Heart left ventricle (tissue), 16 donors: ENCODE data around the gene MDP1. TPM values are rescaled to one million over a fixed set of nuclear protein-coding genes. Genes with fewer than 3 reads are reported as not detected.
A peak's percentile ranks its signal among the peaks of the same experiment; 100 is the strongest.

Experiments used
- ATAC-seq, 4 donors: fragments of 200-7000 bp; cut with Tn5 transposase; one replicate each; pipeline ENCODE4 v1.9.1; 2020 to 2022; ENCODE audit warnings: moderate library complexity in 4 of 4, mild to moderate bottlenecking in 3 of 4, moderate number of reproducible peaks in 1 of 4
- DNase-seq, 5 donors: peaks; one replicate each; pipeline ENCODE4 v3.0.0-alpha.2; 2020
- H3K27ac ChIP-seq, 12 donors: fragments of 200-600 bp; sonication (generic) in 4 of 12; one replicate each; pipeline versions ENCODE4 v1.5.0 to v1.8.0; 2016 to 2022; ENCODE audit warnings: mild to moderate bottlenecking in 2 of 12
- H3K27me3 ChIP-seq, 9 donors: fragments of 200-600 bp; sonication (generic) in 2 of 9; one replicate each; pipeline versions ENCODE4 v1.5.1 to v1.8.0; 2016 to 2022; ENCODE audit warnings: mild to moderate bottlenecking in 3 of 9
- H3K36me3 ChIP-seq, 9 donors: fragments of 200-600 bp; sonication (generic) in 2 of 9; one replicate each; pipeline versions ENCODE4 v1.5.0 to v1.8.0; 2018 to 2022; ENCODE audit warnings: mild to moderate bottlenecking in 2 of 9
- H3K4me1 ChIP-seq, 12 donors: fragments of 200-600 bp; sonication (generic) in 4 of 12; one replicate each; pipeline versions ENCODE4 v1.5.0 to v1.8.0; 2016 to 2022; ENCODE audit warnings: mild to moderate bottlenecking in 3 of 12
- H3K4me3 ChIP-seq, 12 donors: fragments of 200-600 bp; sonication (generic) in 4 of 12; one replicate each; pipeline versions ENCODE4 v1.5.0 to v1.8.0; 2017 to 2022; ENCODE audit warnings: mild to moderate bottlenecking in 9 of 12, moderate library complexity in 4 of 12
- H3K9me3 ChIP-seq, 12 donors: fragments of 200-600 bp; sonication (generic) in 4 of 12; one replicate each; pipeline versions ENCODE4 v1.5.0 to v1.8.0; 2016 to 2022; ENCODE audit warnings: mild to moderate bottlenecking in 1 of 12
- POLR2A ChIP-seq, 2 donors: fragments of 450-650 bp; IDR thresholded peaks; one replicate each; pipeline ENCODE4 v1.6.1; 2017; ENCODE audit warnings: antibody characterized with exemption in 2 of 2, mild to moderate bottlenecking in 2 of 2, moderate library complexity in 2 of 2
- WGBS, 4 donors: extraction: QIAGEN DNeasy Blood & Tissue Kit in 2 of 4; methylation state at CpG; one replicate each; pipeline versions ENCODE4 v1.1.5 to v1.1.7; 2013 to 2018; 5-methylcytosine and 5-hydroxymethylcytosine counted together
- intact Hi-C, 10 donors: fragments of 100-400 bp; cut with DNase I; formaldehyde crosslinking; loops; one replicate each; pipeline versions ENCODE4 v1.11.1 to v1.14.2; 2022
- polyA plus RNA-seq, 2 donors: library from polyadenylated mRNA; stranded (reverse); fragments of 200-250 nt; gene quantifications; one replicate each; pipeline ENCODE4 v1.2.3, GENCODE V29; 2013
- total RNA-seq, 9 donors: library from RNA; depleted of rRNA in 2 of 9; stranded (reverse); fragments of >200 nt in 2 of 9; fragmentation: NEBNext Ultra II Directional in 3 of 9; extraction: Animal tissue kit (Norgen Biotek cat#: 25700) in 3 of 9; gene quantifications; one replicate each; pipeline versions ENCODE4 v1.1.0 to v1.2.4, GENCODE V29; 2016 to 2023
- TF ChIP-seq, protein P1 (sequence below), 12 donors: fragments of 200-600 bp; sonication (generic) in 4 of 12; IDR thresholded peaks; one replicate each; pipeline versions ENCODE4 v1.5.0 to v1.8.0; 2018 to 2022; ENCODE audit warnings: antibody characterized with exemption in 12 of 12, mild to moderate bottlenecking in 5 of 12
- donor health status: ischemic (EF 13 %, LVEDD 7.1; RV severe dilation, severe dysfunction).
- donor health status: healthy with polysubstance abuse.
- donor health status: DM: no; HTN: yes; CAD: no.
- donor health status: DM: no; HTN: no; CAD: no.
- donor health status: ischemic (EF 25% LVEDD 6.9; RV normal size, moderate dysfunction).
- donor health status: ischemic (EF 25% LVEDD 5.7; RV mildly dilated, moderate dysfunction).
- donor health status: healthy.
- donor health status: DM: yes; HTN: yes; CAD: no.
- donor health status: ischemic (EF 35%, LVEDD 5.7; RV mildly dilated, moderate dysfunction).
- donor health status: nonischemic (EF 11% LVEDD 7.7; RV severe dilation, severe dysfunction).
- donor health status: DM: yes; HTN: yes; CAD: no.
- donor health status: PGD.
- donor health status: ischemic (EF 29% LVEDD 5.4; RV normal size, mild dysfunction).
- donor health status: nonischemic (EF 23%, LVEDD 6.1; RV moderate dilation, normal function).

The MDP1 gene
- total and polyA plus RNA-seq, 11 donors: 12.8 to 26.5 (median 16.1) TPM

DNA sequence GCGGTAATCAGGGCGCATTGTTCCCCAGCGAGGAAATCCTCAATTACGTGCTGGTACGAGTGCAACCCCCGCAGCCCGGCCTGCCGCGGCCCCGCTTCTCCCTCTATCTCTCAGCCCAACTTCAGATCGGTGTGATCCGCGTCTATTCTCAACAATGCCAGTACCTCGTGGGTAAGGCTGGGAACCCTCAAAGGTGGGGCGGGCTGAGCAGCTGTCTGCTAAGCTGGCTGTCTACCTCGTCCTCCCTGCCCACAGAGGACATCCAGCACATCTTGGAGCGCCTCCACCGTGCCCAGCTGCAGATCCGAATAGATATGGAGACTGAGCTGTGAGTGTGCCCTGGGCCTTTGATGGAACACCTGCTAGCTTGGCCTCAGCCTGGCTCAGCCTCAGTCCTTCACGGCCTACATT lies 43.0 kb downstream of the MDP1 start:
- H3K4me3 ChIP-seq: peak overlapping the region in 2 of 12 donors; percentile 47 to 52
- intact Hi-C loops: no loop called here
- peaks cover 0 to 71% (median 45%) of the 10 kb centered on the region in 9 donors for H3K36me3 ChIP-seq
- ATAC-seq (no peak), DNase-seq (peak in 1 of 5 donors; percentile 58)
- no peaks in the 10 kb centered on the region for H3K9me3 ChIP-seq
- no peaks in the 10 kb centered on the region for H3K27me3 ChIP-seq
- peaks cover 0 to 21% (median 7%) of the 10 kb centered on the region in 12 donors for H3K4me1 ChIP-seq
- H3K27ac ChIP-seq: no peak overlapping the region
- WGBS, 4 donors: 67 to 90% (median 80%) methylated on average over 19 to 20 of the region's 20 CpGs
- TF ChIP-seq, protein P1, sequence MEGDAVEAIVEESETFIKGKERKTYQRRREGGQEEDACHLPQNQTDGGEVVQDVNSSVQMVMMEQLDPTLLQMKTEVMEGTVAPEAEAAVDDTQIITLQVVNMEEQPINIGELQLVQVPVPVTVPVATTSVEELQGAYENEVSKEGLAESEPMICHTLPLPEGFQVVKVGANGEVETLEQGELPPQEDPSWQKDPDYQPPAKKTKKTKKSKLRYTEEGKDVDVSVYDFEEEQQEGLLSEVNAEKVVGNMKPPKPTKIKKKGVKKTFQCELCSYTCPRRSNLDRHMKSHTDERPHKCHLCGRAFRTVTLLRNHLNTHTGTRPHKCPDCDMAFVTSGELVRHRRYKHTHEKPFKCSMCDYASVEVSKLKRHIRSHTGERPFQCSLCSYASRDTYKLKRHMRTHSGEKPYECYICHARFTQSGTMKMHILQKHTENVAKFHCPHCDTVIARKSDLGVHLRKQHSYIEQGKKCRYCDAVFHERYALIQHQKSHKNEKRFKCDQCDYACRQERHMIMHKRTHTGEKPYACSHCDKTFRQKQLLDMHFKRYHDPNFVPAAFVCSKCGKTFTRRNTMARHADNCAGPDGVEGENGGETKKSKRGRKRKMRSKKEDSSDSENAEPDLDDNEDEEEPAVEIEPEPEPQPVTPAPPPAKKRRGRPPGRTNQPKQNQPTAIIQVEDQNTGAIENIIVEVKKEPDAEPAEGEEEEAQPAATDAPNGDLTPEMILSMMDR (IDR thresholded peaks at IDR 0.05): no peak
- TF ChIP-seq POLR2A (IDR thresholded peaks at IDR 0.05): no peak

DNA sequence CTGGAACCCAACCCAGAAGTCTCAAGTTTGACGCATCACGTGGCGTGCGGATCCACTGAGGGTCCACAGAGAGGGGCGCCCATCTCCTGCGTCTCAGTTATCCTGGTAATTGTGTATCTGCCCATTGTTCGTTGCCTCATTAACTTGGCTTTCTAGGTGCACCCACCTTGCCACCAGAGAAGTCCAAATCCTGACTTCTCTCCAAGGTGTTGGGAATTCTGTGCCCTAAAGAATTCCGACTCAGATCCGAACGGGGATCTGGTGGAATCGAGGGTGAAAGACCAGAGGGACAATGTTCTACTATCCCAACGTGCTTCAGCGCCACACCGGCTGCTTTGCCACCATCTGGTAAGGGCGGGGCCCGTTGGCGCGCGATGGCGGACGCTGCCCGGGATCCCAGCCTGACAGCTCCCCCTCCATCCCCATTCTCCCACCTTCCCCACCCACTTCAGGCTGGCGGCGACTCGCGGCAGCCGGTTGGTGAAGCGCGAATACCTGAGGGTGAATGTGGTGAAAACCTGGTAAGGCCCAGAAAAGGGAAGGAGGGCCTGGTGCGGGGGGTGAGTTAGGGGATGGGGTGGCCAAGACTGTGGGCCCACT lies 43.5 kb downstream of the MDP1 start:
- intact Hi-C loops: no loop called here
- TF ChIP-seq, protein P1 (IDR thresholded peaks at IDR 0.05): no peak
- H3K36me3 ChIP-seq: peaks cover 0 to 71% (median 45%) of the 10 kb centered on the region in 9 donors
- peak in 1 of 5 donors; percentile 64 for DNase-seq
- H3K4me3 ChIP-seq: peak overlapping the region in 11 of 12 donors; percentile 1 to 52 (median 33)
- H3K9me3 ChIP-seq: no peaks in the 10 kb centered on the region
- H3K4me1 ChIP-seq: peaks cover 0 to 26% (median 7%) of the 10 kb centered on the region in 12 donors
- WGBS, 4 donors: 32 to 61% (median 50%) methylated on average over 23 to 30 of the region's 30 CpGs
- no peaks in the 10 kb centered on the region for H3K27me3 ChIP-seq
- peak in 1 of 4 donors; percentile 3 for ATAC-seq
- peak overlapping the region in 2 of 12 donors; percentile 37 to 42 for H3K27ac ChIP-seq

DNA sequence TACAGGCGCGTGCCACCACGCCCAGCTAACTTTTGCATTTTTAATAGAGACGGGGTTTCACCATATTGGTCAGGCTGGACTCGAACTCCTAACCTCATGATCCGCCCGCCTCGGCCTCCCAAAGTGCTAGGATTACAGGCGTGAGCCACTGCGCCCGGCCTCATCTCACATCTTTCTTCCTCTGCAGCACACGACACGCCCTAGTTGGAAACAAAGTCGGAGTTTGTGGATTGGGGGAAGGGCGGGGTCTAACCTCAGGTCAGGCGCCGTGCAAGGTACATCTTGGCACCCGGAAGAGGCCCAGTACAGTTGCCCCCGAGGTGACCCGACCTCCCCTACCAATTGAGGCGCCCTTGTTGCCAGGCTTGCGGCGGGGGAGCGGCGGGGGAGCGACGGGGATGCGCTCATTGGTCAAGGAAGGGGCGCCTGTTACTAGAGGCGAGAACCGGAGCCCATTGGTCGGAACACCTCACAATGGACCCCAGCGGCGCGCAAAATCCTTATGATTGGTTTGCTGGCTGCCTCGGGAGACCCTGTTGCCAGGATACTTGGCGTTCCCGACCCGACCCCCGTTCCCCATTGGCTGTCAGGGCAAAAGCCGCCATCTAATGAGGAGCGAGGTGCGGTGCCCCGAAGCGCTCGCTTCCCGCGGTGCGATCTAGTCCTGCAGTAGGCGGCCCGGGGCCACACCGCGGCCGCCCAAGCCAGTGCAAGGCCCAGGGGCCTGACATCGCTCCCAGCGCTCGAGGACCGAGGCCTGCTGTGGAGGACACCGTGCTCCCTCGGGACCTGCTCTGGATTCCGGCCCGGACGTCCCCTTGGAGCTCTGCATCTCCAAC lies 44.2 kb downstream of the MDP1 start, which contains the start of gene REC8:
TSS of gene REC8 (plus strand) at position 659 of the 839 bp plus-strand sequence. CDS start 473 bp downstream, outside the sequence.
- intact Hi-C loops: no loop called here
- TF ChIP-seq, protein P1 (IDR thresholded peaks at IDR 0.05): no peak
- no peak for TF ChIP-seq POLR2A (IDR thresholded peaks at IDR 0.05)
- Histone ChIP-seq H3K27ac (peak within 1 kb of the TSS in 2 of 12 donors; percentile 37 to 42), H3K9me3 (no peaks in the 10 kb centered on the region), H3K36me3 (peaks cover 0 to 71% (median 43%) of the 10 kb centered on the region in 9 donors), H3K4me1 (peaks cover 0 to 33% (median 7%) of the 10 kb centered on the region in 12 donors), H3K4me3 (peak within 1 kb of the TSS in 11 of 12 donors; percentile 1 to 52 (median 33)), H3K27me3 (no peaks in the 10 kb centered on the region)
- DNase-seq: peak; percentile 65 to 80 (median 75)
- peak; percentile 40 to 79 (median 70) for ATAC-seq
- 11 to 36% (median 27%) methylated on average over 38 to 63 of the region's 63 CpGs for WGBS, 4 donors
